Activated CD4-positive, alpha-beta T cell treated with anti-CD3 and anti-CD28 coated beads, Interleukin-2, amount 10 ng/mL, durations not matched to agents 24 days and 14 days (primary cell): Measurements from ENCODE around the gene C20orf204. TPM values are rescaled to one million over a fixed set of nuclear protein-coding genes. Genes with fewer than 3 reads are reported as not detected.
"Not testable (repeated sequence)": the region's sequence is repeated elsewhere in the genome, so short reads cannot be mapped to it uniquely, and the experiment has no call there.

ENCODE experiments used
- DNase-seq: peaks from one replicate; pipeline ENCODE4 v3.0.0; 2022
- H3K27ac Mint-ChIP-seq: one replicate; pipeline ENCODE4 v1.8.0; 2022; ENCODE audit warnings: mild to moderate bottlenecking, mixed read lengths
- H3K27me3 Mint-ChIP-seq: one replicate; pipeline ENCODE4 v1.8.0; 2022; ENCODE audit warnings: mixed read lengths
- H3K36me3 Mint-ChIP-seq: one replicate; pipeline ENCODE4 v1.8.0; 2022; ENCODE audit warnings: low read depth, mild to moderate bottlenecking, mixed read lengths
- H3K4me1 Mint-ChIP-seq: one replicate; pipeline ENCODE4 v1.8.0; 2021; ENCODE audit warnings: mixed read lengths
- H3K4me3 Mint-ChIP-seq: one replicate; pipeline ENCODE4 v1.8.0; 2022; ENCODE audit warnings: mild to moderate bottlenecking, moderate library complexity, mixed read lengths
- H3K9me3 Mint-ChIP-seq: one replicate; pipeline ENCODE4 v1.8.0; 2021; ENCODE audit warnings: mixed read lengths
- intact Hi-C: fragments of 100-400 bp; cut with micrococcal nuclease; formaldehyde crosslinking; loops from one replicate; pipeline ENCODE4 v1.15.1; 2023
- total RNA-seq: library from RNA; stranded (reverse); gene quantifications from 2 replicates; pipeline ENCODE4 v1.2.3, GENCODE V29; 2022

C20orf204 gene
- total RNA-seq, 1 donor from 2014 or later = 6.8 TPM

- H3K9me3 Mint-ChIP-seq, H3K36me3 Mint-ChIP-seq, H3K4me3 Mint-ChIP-seq, intact Hi-C loops, H3K27ac Mint-ChIP-seq, H3K4me1 Mint-ChIP-seq, DNase-seq: not testable (repeated sequence)
- peaks cover 25% of the 10 kb centered on the region for H3K27me3 Mint-ChIP-seq
These were observed 52.6 kb downstream of the C20orf204 start for GRCh38 chr20:64088586-64088985.

Other genes starting within 250 kb of the C20orf204 start
- 0.84 and 1.0 TPM in 2 replicates for gene ZBTB46, start 204.9 kb upstream of the C20orf204 start, total RNA-seq
- gene ABHD16B, start 174.7 kb upstream of the C20orf204 start, total RNA-seq = 0.19 TPM in 1 of 2 replicates, not detected in the other
- gene TPD52L2, start 170.9 kb upstream of the C20orf204 start, total RNA-seq = 75.9 and 78.8 TPM in 2 replicates
- gene DNAJC5, start 141.1 kb upstream of the C20orf204 start, total RNA-seq = 42.3 and 43.1 TPM in 2 replicates
- gene UCKL1, start 79.8 kb upstream of the C20orf204 start, total RNA-seq = 48.1 and 49.5 TPM in 2 replicates
- gene ZNF512B, start 66.3 kb upstream of the C20orf204 start, total RNA-seq = 26.0 and 26.9 TPM in 2 replicates
- 34.4 and 37.5 TPM in 2 replicates for gene SAMD10, start 56.5 kb upstream of the C20orf204 start, total RNA-seq
- 79.5 and 81.3 TPM in 2 replicates for gene PRPF6, start 55.0 kb upstream of the C20orf204 start, total RNA-seq
- 0.84 and 0.92 TPM in 2 replicates for gene SOX18, start 13.5 kb downstream of the C20orf204 start, total RNA-seq
- 35.4 and 36.8 TPM in 2 replicates for gene TCEA2, start 27.0 kb downstream of the C20orf204 start, total RNA-seq
- 50.0 TPM in 2 replicates for gene RGS19, start 43.3 kb downstream of the C20orf204 start, total RNA-seq
- gene OPRL1, start 43.9 kb downstream of the C20orf204 start, total RNA-seq = 0.23 and 0.28 TPM in 2 replicates
- 0.23 TPM in 1 of 2 replicates, not detected in the other for gene LKAAEAR1, start 48.2 kb downstream of the C20orf204 start, total RNA-seq
- not detected in 2 replicates for gene NPBWR2, start 71.4 kb downstream of the C20orf204 start, total RNA-seq
- not detected in 2 replicates for gene MYT1, start 128.3 kb downstream of the C20orf204 start, total RNA-seq
- gene PCMTD2, start 219.6 kb downstream of the C20orf204 start, total RNA-seq = 34.6 TPM in 2 replicates